MM.1S (cell line): Measurements from ENCODE around the gene CREBZF.
A peak's percentile ranks its signal among the peaks of the same experiment; 100 is the strongest.

Experiments used
- DNase-seq: peaks from one replicate; pipeline ENCODE4 v3.0.0-alpha.2; 2015
- H2AFZ ChIP-seq: fragments of 300-600 bp; sonication (generic); 2 replicates; pipeline ENCODE4 v1.6.0; 2016; ENCODE audit warnings: antibody characterized with exemption, low read length
- H3F3A ChIP-seq: fragments of 300-600 bp; sonication (generic); 2 replicates; pipeline ENCODE4 v1.6.1; 2016; ENCODE audit warnings: mild to moderate bottlenecking, antibody characterized with exemption, low read length, moderate library complexity, mixed read lengths; ENCODE audit not compliant: insufficient read depth
- H3K27ac ChIP-seq: fragments of 300-600 bp; sonication (generic); 2 replicates; pipeline ENCODE4 v1.5.1; 2016; ENCODE audit warnings: mild to moderate bottlenecking, low read length
- H3K27me3 ChIP-seq: fragments of 300-600 bp; sonication (generic); replicated peaks from 2 replicates; pipeline ENCODE4 v1.6.0; 2016; ENCODE audit warnings: low read length; ENCODE audit not compliant: insufficient read depth
- H3K36me3 ChIP-seq: fragments of 300-600 bp; sonication (generic); replicated peaks from 2 replicates; pipeline ENCODE4 v1.6.1; 2016; ENCODE audit warnings: mild to moderate bottlenecking, low read length, mixed read lengths; ENCODE audit not compliant: insufficient read depth
- H3K4me1 ChIP-seq: fragments of 300-600 bp; sonication (generic); 2 replicates; pipeline ENCODE4 v1.6.1; 2016; ENCODE audit warnings: low read length, mixed read lengths
- H3K4me2 ChIP-seq: fragments of 300-600 bp; sonication (generic); 2 replicates; pipeline ENCODE4 v1.6.0; 2016; ENCODE audit warnings: low read depth, low read length
- H3K4me3 ChIP-seq: fragments of 300-600 bp; sonication (generic); 2 replicates; pipeline ENCODE4 v1.5.1; 2016; ENCODE audit warnings: low read length, mixed read lengths
- H3K79me2 ChIP-seq: fragments of 300-600 bp; sonication (generic); 2 replicates; pipeline ENCODE4 v1.6.1; 2016; ENCODE audit warnings: mixed run types, low read length, mixed read lengths
- H3K9ac ChIP-seq: fragments of 300-600 bp; sonication (generic); 2 replicates; pipeline ENCODE4 v1.6.1; 2016; ENCODE audit warnings: low read length, mixed read lengths
- H3K9me2 ChIP-seq: fragments of 300-600 bp; sonication (generic); replicated peaks from 2 replicates; pipeline ENCODE4 v1.6.1; 2016; ENCODE audit warnings: mild to moderate bottlenecking, low read length, mixed read lengths; ENCODE audit not compliant: insufficient read depth
- H3K9me3 ChIP-seq: fragments of 300-600 bp; sonication (generic); replicated peaks from 2 replicates; pipeline ENCODE4 v1.6.1; 2016; ENCODE audit warnings: mild to moderate bottlenecking, low read length, mixed read lengths; ENCODE audit not compliant: insufficient read depth
- H4K20me1 ChIP-seq: fragments of 300-600 bp; sonication (generic); 2 replicates; pipeline ENCODE4 v1.6.1; 2016; ENCODE audit warnings: mild to moderate bottlenecking, low read length, moderate library complexity, mixed read lengths; ENCODE audit not compliant: insufficient read depth
- CTCF ChIP-seq: fragments of 300-600 bp; sonication (generic); IDR thresholded peaks from 2 replicates; pipeline ENCODE4 v1.5.1; 2016; ENCODE audit warnings: antibody characterized with exemption, low read length, mixed read lengths
- EZH2 ChIP-seq: fragments of 300-600 bp; sonication (generic); optimal IDR thresholded peaks from 2 replicates; pipeline ENCODE3; 2017; ENCODE audit warnings: low read depth, mild to moderate bottlenecking, antibody characterized with exemption, low read length, mixed read lengths
- EZH2phosphoT487 ChIP-seq: fragments of 300-600 bp; sonication (generic); IDR thresholded peaks from 2 replicates; pipeline ENCODE4 v1.6.1; 2018; ENCODE audit warnings: antibody characterized with exemption, low read length

Gene CREBZF

DNA sequence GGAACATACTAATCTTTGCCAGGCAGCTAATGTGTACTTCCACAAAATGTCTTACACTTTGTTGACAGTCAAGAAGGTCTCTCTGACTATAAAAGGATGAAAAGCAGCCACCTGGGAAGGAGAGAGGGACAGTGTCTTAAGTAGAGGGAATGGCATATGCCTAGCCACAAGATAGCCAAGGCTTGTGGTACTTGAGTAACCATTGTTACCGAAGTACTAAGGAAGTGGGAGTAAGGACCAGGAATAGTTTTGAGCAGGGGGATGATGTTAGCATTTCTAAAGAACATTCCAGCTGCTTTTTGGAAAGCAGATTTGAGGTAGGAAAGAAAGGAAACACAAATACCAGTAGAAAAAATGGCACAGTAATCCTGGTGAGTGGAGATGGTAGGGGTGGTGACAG is 13.8 kb downstream of the CREBZF start:
- Histone ChIP-seq H3K4me2 (no peak overlapping the region), H3F3A (peaks cover 28% of the 10 kb centered on the region), H3K4me1 (peaks cover 10% of the 10 kb centered on the region), H3K9ac (no peak overlapping the region), H2AFZ (no peak overlapping the region), H3K9me3 (no peaks in the 10 kb centered on the region), H3K36me3 (no peaks in the 10 kb centered on the region; the same call in 1 of the 2 replicates), H3K27me3 (no peaks in the 10 kb centered on the region), H4K20me1 (no peaks in the 10 kb centered on the region), H3K27ac (no peak overlapping the region), H3K9me2 (no peaks in the 10 kb centered on the region), H3K4me3 (no peak overlapping the region), H3K79me2 (peaks cover 66% of the 10 kb centered on the region)
- no peak for DNase-seq
- TF ChIP-seq EZH2phosphoT487 = no peak
- TF ChIP-seq CTCF = no peak
- TF ChIP-seq EZH2 = no peak

DNA sequence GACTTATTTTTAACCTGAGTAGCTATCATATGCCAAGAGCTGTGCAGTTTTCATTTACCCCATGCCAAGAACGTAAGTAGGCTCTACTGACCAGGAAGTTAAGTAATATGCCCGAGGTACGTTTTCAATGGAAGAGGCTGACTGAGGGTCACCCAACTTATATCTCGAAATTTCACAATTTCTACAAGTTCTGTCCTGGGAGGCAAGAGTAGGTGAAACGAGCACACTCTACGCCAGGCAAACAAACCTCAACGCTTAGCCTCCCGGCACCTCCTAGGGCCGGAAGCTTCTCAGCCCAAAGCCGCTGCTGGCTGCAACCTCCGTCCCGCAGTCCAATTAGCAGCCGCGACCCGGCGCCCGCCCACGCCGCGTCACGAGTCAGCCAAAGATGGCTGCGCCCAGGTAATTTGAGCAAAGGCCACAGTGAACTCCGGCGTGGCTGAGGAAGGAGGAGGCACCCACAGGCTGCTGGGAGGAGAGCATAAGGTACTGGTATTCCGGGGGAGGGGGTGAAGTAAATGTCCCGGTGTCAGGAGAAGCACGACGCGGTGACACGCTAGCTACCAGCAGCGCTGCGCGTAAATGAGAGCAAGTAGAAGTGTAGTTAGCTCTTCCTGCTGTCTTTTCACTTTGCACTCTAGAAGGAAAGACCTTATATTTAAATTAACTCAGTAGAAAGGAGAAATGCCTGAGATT is 17.2 kb downstream of the CREBZF start, which contains the start of gene TMEM126A:
Gene TMEM126A, plus strand, starts transcription at position 364 of the 696 bp plus-strand sequence. CDS start 2,289 bp downstream, outside the sequence.
- H4K20me1 ChIP-seq = no peaks in the 10 kb centered on the region
- peaks cover 10% of the 10 kb centered on the region for H3K4me1 ChIP-seq
- peak within 1 kb of the TSS; percentile 73 for H3K27ac ChIP-seq
- no peaks in the 10 kb centered on the region for H3K9me3 ChIP-seq
- peak within 1 kb of the TSS; percentile 70 for H3K9ac ChIP-seq
- peak; percentile 91 for DNase-seq
- H3K4me2 ChIP-seq = peak within 1 kb of the TSS; percentile 62
- no peaks in the 10 kb centered on the region for H3K9me2 ChIP-seq
- peaks cover 42% of the 10 kb centered on the region for H3K79me2 ChIP-seq
- peaks cover 23% of the 10 kb centered on the region for H3F3A ChIP-seq
- TF ChIP-seq EZH2 (no peak), CTCF (no peak), EZH2phosphoT487 (no peak)
- H3K27me3 ChIP-seq = no peaks in the 10 kb centered on the region
- no peaks in the 10 kb centered on the region for H3K36me3 ChIP-seq
- peak within 1 kb of the TSS; percentile 56 for H2AFZ ChIP-seq
- H3K4me3 ChIP-seq = peak within 1 kb of the TSS; percentile 66

DNA sequence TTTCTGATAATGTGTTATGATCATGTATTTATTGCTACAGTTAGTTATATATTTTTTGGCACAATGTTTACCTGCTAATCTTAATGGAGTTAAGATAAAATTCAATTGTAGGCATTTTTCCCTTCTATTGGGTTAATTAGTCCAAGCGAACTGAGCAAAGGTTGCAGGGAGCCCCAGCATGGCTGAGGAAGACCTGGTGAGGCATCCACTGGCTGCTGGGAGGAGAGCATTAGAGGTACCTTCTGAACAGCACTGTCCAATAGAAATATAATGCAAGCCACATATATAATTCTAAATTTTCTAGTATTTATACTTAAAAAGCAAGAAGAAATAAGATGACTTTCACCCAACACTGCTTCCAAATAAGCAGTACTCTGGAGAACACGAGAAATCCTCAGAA is 17.9 kb downstream of the CREBZF start:
- H4K20me1 ChIP-seq = no peaks in the 10 kb centered on the region
- H3K9me2 ChIP-seq = no peaks in the 10 kb centered on the region
- peak overlapping the region; percentile 56 for H2AFZ ChIP-seq
- H3K9ac ChIP-seq = peak overlapping the region; percentile 70
- H3K27me3 ChIP-seq = no peaks in the 10 kb centered on the region
- peaks cover 39% of the 10 kb centered on the region for H3K79me2 ChIP-seq
- H3K36me3 ChIP-seq = no peaks in the 10 kb centered on the region
- TF ChIP-seq EZH2 (no peak), CTCF (no peak), EZH2phosphoT487 (no peak)
- peak overlapping the region; percentile 62 for H3K4me2 ChIP-seq
- H3K4me3 ChIP-seq = peak overlapping the region; percentile 66
- peaks cover 10% of the 10 kb centered on the region for H3K4me1 ChIP-seq
- H3F3A ChIP-seq = peaks cover 23% of the 10 kb centered on the region
- DNase-seq = no peak
- peak overlapping the region; percentile 73; the same call in 1 of the 2 replicates for H3K27ac ChIP-seq
- no peaks in the 10 kb centered on the region for H3K9me3 ChIP-seq
